ENCODE data around the gene NEK11. TPM values are rescaled to one million over a fixed set of nuclear protein-coding genes. Genes with fewer than 3 reads are reported as not detected.
"Not testable (repeated sequence)": the region's sequence is repeated elsewhere in the genome, so short reads cannot be mapped to it uniquely, and the experiment has no call there.

The NEK11 gene
- total RNA-seq, 1 donor from 2014 or later, result 1.3 TPM

DNA sequence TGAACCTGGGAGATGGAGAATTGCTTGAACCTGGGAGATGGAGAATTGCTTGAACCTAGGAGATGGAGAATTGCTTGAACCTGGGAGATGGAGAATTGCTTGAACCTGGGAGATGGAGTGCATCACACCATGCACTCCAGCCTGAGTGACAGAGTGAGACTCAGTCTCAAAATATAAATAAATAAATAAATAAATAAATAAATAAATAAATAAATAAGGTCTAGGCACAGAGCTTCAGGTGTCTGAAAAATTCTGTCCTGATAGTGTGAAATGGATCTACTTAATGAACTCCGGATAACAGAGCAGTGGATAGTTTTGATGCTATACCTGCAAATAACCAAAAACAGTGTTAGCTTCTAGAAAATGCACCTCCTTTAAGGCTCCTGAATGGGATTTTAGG, 330.6 kb downstream of the NEK11 start:
- Histone ChIP-seq H3K27me3 (ENCODE audit: low read depth) (no peaks in the 10 kb centered on the region), H3K36me3 (no peaks in the 10 kb centered on the region), H3K9me3 (replicated peaks) (no peaks in the 10 kb centered on the region), H3K27ac (replicated peaks) (peak overlapping the region; percentile 2), H3K4me1 (peaks cover 44% of the 10 kb centered on the region), H3K4me3 (no peak overlapping the region)
- no peak for DNase-seq
- TF ChIP-seq, protein P1, sequence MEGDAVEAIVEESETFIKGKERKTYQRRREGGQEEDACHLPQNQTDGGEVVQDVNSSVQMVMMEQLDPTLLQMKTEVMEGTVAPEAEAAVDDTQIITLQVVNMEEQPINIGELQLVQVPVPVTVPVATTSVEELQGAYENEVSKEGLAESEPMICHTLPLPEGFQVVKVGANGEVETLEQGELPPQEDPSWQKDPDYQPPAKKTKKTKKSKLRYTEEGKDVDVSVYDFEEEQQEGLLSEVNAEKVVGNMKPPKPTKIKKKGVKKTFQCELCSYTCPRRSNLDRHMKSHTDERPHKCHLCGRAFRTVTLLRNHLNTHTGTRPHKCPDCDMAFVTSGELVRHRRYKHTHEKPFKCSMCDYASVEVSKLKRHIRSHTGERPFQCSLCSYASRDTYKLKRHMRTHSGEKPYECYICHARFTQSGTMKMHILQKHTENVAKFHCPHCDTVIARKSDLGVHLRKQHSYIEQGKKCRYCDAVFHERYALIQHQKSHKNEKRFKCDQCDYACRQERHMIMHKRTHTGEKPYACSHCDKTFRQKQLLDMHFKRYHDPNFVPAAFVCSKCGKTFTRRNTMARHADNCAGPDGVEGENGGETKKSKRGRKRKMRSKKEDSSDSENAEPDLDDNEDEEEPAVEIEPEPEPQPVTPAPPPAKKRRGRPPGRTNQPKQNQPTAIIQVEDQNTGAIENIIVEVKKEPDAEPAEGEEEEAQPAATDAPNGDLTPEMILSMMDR (IDR thresholded peaks at IDR 0.05; ENCODE audit: borderline replicate concordance), result no peak
- intact Hi-C loops (cut with micrococcal nuclease), result no loop called here

DNA sequence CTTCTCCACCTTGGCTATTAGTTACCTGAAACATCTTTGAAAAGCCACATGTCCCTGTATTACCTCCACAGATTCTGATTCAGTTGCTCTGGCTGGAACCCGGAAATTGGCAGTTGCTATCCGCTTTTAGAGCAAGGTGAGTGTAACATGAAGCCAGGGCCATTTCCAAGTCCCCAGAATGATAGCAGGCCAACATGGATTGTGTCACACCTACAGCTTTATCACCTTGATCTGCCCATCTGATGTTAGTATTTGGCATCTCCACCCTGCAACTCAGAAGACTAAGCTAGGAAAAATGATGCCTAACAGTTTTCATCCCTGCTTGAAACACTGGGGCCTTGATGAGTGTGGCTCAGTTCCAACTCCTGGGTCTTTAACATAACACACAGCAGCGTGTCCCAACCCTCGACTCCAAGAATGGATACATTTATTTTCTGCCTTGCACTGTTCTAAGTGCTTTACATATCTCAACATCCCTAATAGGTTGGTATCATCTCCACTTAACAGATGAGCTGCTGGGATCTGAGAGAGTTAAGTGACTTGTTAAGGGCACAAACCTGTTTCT, 333.6 kb downstream of the NEK11 start:
- no peaks in the 10 kb centered on the region for H3K36me3 ChIP-seq
- H3K4me1 ChIP-seq, result peaks cover 31% of the 10 kb centered on the region
- DNase-seq, result no peak
- H3K4me3 ChIP-seq, result peak overlapping the region; percentile 71
- peak overlapping the region; percentile 90 for H3K27ac ChIP-seq (replicated peaks)
- no peaks in the 10 kb centered on the region for H3K27me3 ChIP-seq (ENCODE audit: low read depth)
- no peaks in the 10 kb centered on the region for H3K9me3 ChIP-seq (replicated peaks)
- TF ChIP-seq, protein P1 (IDR thresholded peaks at IDR 0.05; ENCODE audit: borderline replicate concordance), result no peak
- intact Hi-C loops (cut with micrococcal nuclease), result no loop called here

DNA sequence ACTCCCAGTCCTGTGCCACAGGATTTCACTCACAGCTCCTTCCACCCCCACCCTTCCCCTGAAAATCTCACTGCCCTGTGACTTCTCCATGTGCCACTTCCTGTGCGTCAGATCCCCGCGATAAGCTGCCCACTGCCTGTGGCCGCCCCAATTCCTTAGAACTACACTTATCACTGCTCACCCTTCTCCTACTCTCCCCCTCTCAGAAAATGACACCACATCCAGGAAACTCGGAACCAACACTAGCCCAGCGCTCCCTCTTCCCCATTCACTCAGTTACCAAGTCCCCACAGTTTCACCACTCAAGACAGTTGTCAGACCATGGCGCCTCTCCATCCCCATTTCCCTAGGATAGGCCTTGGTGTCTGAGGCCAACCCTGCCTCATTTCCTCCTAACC, 334.4 kb downstream of the NEK11 start:
- H3K4me1 ChIP-seq, result peaks cover 31% of the 10 kb centered on the region
- peak overlapping the region; percentile 90 for H3K27ac ChIP-seq (replicated peaks)
- H3K4me3 ChIP-seq, result peak overlapping the region; percentile 71
- DNase-seq; intact Hi-C loops (cut with micrococcal nuclease); H3K27me3 ChIP-seq (ENCODE audit: low read depth); H3K9me3 ChIP-seq (replicated peaks); H3K36me3 ChIP-seq: not testable (repeated sequence)

DNA sequence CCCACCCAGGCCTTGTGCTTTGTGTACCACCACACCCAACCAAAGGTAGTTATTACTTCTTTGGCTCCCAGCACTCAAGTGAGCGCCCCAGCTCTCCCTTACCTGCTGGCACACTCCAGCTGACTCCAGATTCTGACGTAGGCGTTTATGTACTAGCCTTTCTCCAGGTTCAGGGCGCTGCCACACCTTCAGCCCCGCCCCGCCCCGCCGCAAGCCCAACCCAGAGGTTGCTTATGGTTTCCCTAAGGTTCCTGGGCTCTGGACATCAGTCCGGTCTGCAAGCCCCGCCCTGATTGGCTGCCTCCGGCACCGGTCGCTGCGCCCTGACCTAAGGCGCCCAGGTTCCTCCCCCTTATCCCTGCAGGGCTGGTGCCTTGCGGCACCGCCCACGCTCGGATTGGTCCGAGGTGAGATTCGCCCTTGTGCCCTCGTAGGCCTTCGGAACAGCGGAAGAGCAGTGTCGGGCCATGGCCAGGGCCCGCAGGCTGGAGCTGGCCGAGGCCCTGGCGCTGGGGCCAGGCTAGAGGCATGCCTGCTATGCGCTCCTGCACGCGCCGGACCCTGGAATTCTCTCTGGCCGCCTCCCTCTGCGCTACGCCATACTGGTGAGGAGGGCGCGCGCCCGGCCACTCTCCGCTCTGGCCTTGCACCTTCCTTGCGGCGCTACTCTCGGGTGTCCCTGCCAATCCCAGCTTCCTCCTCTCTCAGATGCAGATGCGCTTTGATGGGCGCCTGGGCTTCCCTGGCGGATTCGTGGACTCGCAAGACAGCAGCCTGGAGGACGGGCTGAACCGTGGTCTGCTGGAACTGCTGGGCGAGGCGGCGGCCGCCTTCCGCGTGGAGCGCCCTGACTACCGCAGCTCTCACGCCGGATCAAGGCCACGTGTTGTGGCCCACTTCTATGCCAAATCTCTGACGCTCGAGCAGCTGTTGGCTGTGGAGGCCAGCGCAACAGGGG, 335.1 kb downstream of the NEK11 start:
- peak; percentile 83 for DNase-seq
- Histone ChIP-seq H3K27me3 (ENCODE audit: low read depth) (no peaks in the 10 kb centered on the region), H3K27ac (replicated peaks) (peak overlapping the region; percentile 90), H3K36me3 (no peaks in the 10 kb centered on the region), H3K9me3 (replicated peaks) (no peaks in the 10 kb centered on the region), H3K4me3 (peak overlapping the region; percentile 71), H3K4me1 (peaks cover 31% of the 10 kb centered on the region)
- intact Hi-C loops (cut with micrococcal nuclease), result no loop called here
- TF ChIP-seq, protein P1 (IDR thresholded peaks at IDR 0.05; ENCODE audit: borderline replicate concordance), result no peak

DNA sequence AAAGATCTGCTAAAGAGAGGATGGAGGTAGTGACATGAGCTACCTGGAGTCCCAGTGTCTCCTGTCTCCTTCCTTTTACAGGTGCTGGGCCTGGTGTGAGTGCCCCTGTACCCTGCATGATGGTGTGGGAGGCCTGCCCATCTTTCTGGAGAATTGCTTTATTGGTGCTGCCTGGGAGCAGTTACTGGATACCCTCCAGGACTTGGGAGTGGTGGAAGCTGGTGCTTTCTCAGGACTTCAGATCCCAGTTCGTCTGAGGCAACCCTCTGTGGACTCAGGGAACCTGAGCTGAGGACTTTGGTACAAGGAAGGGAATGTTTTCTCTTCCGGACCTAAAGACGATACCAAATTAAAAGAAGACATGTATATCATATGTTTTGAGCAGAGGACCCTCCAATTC, 336.6 kb downstream of the NEK11 start:
- Histone ChIP-seq H3K4me1 (peaks cover 21% of the 10 kb centered on the region), H3K4me3 (no peak overlapping the region), H3K27me3 (ENCODE audit: low read depth) (no peaks in the 10 kb centered on the region), H3K9me3 (replicated peaks) (no peaks in the 10 kb centered on the region), H3K27ac (replicated peaks) (no peak overlapping the region), H3K36me3 (no peaks in the 10 kb centered on the region)
- TF ChIP-seq, protein P1 (IDR thresholded peaks at IDR 0.05; ENCODE audit: borderline replicate concordance), result no peak
- no peak for DNase-seq
- intact Hi-C loops (cut with micrococcal nuclease), result no loop called here

Data from left ventricle myocardium inferior (tissue), 1 donor.